ENCODE measurements around the gene DAB1.

DAB1 gene

GRCh38 chr1:57034713-57035112 lies 389.1 kb downstream of the DAB1 start:
- in situ Hi-C loops (cut with MboI; ENCODE audit: low pct_unique_long_range_greater_than_20kb, low sequenced_read_pairs, unreplicated experiment), result no loop called here
- TF ChIP-seq CTCF (IDR thresholded peaks at IDR 0.05; ENCODE audit: extremely low read depth, insufficient read depth, missing control alignments), result no peak
- DNase-seq (ENCODE audit: low spot score), result no peak

GRCh38 chr1:57033222-57034001 lies 390.4 kb downstream of the DAB1 start:
- in situ Hi-C loops (cut with MboI; ENCODE audit: low pct_unique_long_range_greater_than_20kb, low sequenced_read_pairs, unreplicated experiment), result no loop called here
- TF ChIP-seq CTCF (IDR thresholded peaks at IDR 0.05; ENCODE audit: extremely low read depth, insufficient read depth, missing control alignments), result no peak
- peak; percentile 21 for DNase-seq (ENCODE audit: low spot score)

- TF ChIP-seq CTCF (IDR thresholded peaks at IDR 0.05; ENCODE audit: extremely low read depth, insufficient read depth, missing control alignments), result no peak
- in situ Hi-C loops (cut with MboI; ENCODE audit: low pct_unique_long_range_greater_than_20kb, low sequenced_read_pairs, unreplicated experiment), result no loop called here
- no peak for DNase-seq (ENCODE audit: low spot score)
Observed at GRCh38 chr1:57026624-57027354, 397.1 kb downstream of the DAB1 start.

- in situ Hi-C loops (cut with MboI; ENCODE audit: low pct_unique_long_range_greater_than_20kb, low sequenced_read_pairs, unreplicated experiment), result no loop called here
- DNase-seq (ENCODE audit: low spot score), result no peak
- no peak for TF ChIP-seq CTCF (IDR thresholded peaks at IDR 0.05; ENCODE audit: extremely low read depth, insufficient read depth, missing control alignments)
Observed at GRCh38 chr1:57024855-57025254, 399.0 kb downstream of the DAB1 start.

GRCh38 chr1:57024428-57024827 lies 399.4 kb downstream of the DAB1 start:
- DNase-seq (ENCODE audit: low spot score), result no peak
- in situ Hi-C loops (cut with MboI; ENCODE audit: low pct_unique_long_range_greater_than_20kb, low sequenced_read_pairs, unreplicated experiment), result no loop called here
- TF ChIP-seq CTCF (IDR thresholded peaks at IDR 0.05; ENCODE audit: extremely low read depth, insufficient read depth, missing control alignments), result no peak

- in situ Hi-C loops (cut with MboI; ENCODE audit: low pct_unique_long_range_greater_than_20kb, low sequenced_read_pairs, unreplicated experiment), result no loop called here
- no peak for TF ChIP-seq CTCF (IDR thresholded peaks at IDR 0.05; ENCODE audit: extremely low read depth, insufficient read depth, missing control alignments)
- DNase-seq (ENCODE audit: low spot score), result no peak
Observed at GRCh38 chr1:57020216-57020615, 403.6 kb downstream of the DAB1 start.

All from GM13977 (cell line).